SK-N-MC (cell line): Measurements from ENCODE around the gene DMBT1.

Experiments
- EZH2 ChIP-seq: fragments of 200-600 bp; sonication (generic); IDR thresholded peaks from one replicate; pipeline ENCODE4 v1.6.1; 2017; ENCODE audit warnings: antibody characterized with exemption
- FOXP2 ChIP-seq: optimal IDR thresholded peaks from 2 replicates; pipeline ENCODE3; 2011; ENCODE audit warnings: mild to moderate bottlenecking, moderate library complexity; ENCODE audit not compliant: insufficient read depth; ENCODE audit errors: extremely low read length, control extremely low read depth
- POLR2AphosphoS5 ChIP-seq: IDR thresholded peaks from 2 replicates; pipeline ENCODE4 v1.6.1; 2012; ENCODE audit warnings: mild to moderate bottlenecking, low read depth, low read length, borderline replicate concordance

GRCh38 chr10:122665946-122666345 is 105.4 kb downstream of the DMBT1 start:
- TF ChIP-seq EZH2 = no peak
- TF ChIP-seq POLR2AphosphoS5 = no peak
- TF ChIP-seq FOXP2 = no peak
